ENCODE measurements around the gene ALDH3B1.
A peak's percentile ranks its signal among the peaks of the same experiment; 100 is the strongest.
"Not testable (repeated sequence)": the region's sequence is repeated elsewhere in the genome, so short reads cannot be mapped to it uniquely, and the experiment has no call there.

Gene ALDH3B1

GRCh38 chr11:68010090-68011041 lies at the start of gene ALDH3B1:
Gene ALDH3B1, plus strand, starts transcription at chr11:68010327. Its CDS starts 4,971 bp downstream, at chr11:68015298.
- DNase-seq = no peak

GRCh38 chr11:67963217-67963616 lies 46.9 kb upstream of the ALDH3B1 start:
- DNase-seq = not testable (repeated sequence)

- not testable (repeated sequence) for DNase-seq
Measured at GRCh38 chr11:67963879-67964278, 46.2 kb upstream of the ALDH3B1 start.

GRCh38 chr11:67964746-67965145 lies 45.4 kb upstream of the ALDH3B1 start:
- not testable (repeated sequence) for DNase-seq

GRCh38 chr11:67965830-67966348 lies 44.2 kb upstream of the ALDH3B1 start:
- DNase-seq = not testable (repeated sequence)

GRCh38 chr11:67974746-67975145 lies 35.4 kb upstream of the ALDH3B1 start:
- not testable (repeated sequence) for DNase-seq

- not testable (repeated sequence) for DNase-seq
Measured at GRCh38 chr11:67978766-67979418, 31.2 kb upstream of the ALDH3B1 start.

- DNase-seq = not testable (repeated sequence)
Measured at GRCh38 chr11:67981226-67981625, 28.9 kb upstream of the ALDH3B1 start.

GRCh38 chr11:67982255-67982857 lies 27.8 kb upstream of the ALDH3B1 start:
- DNase-seq = not testable (repeated sequence)

GRCh38 chr11:67983951-67984350 lies 26.2 kb upstream of the ALDH3B1 start:
- DNase-seq = no peak

- not testable (repeated sequence) for DNase-seq
Measured at GRCh38 chr11:67985302-67985701, 24.8 kb upstream of the ALDH3B1 start.

- DNase-seq = not testable (repeated sequence)
Measured at GRCh38 chr11:67990546-67991346, 19.4 kb upstream of the ALDH3B1 start.

GRCh38 chr11:67991347-67992121 lies 18.6 kb upstream of the ALDH3B1 start:
- not testable (repeated sequence) for DNase-seq

GRCh38 chr11:67993821-67994220 lies 16.3 kb upstream of the ALDH3B1 start:
- peak; percentile 35 for DNase-seq

- not testable (repeated sequence) for DNase-seq
Measured at GRCh38 chr11:67994387-67994786, 15.7 kb upstream of the ALDH3B1 start.

- not testable (repeated sequence) for DNase-seq
Measured at GRCh38 chr11:67995129-67995528, 15.0 kb upstream of the ALDH3B1 start.

- DNase-seq = not testable (repeated sequence)
Measured at GRCh38 chr11:67995579-67995978, 14.5 kb upstream of the ALDH3B1 start.

- DNase-seq = no peak
Measured at GRCh38 chr11:67996051-67996450, 14.1 kb upstream of the ALDH3B1 start.

- no peak for DNase-seq
Measured at GRCh38 chr11:67996622-67997474, 13.3 kb upstream of the ALDH3B1 start.

GRCh38 chr11:67997475-67997921 lies 12.6 kb upstream of the ALDH3B1 start:
- DNase-seq = no peak

Measured in activated CD4-positive, alpha-beta T cell treated with anti-CD3 and anti-CD28 coated beads, Interleukin-2, amount 50 U/mL, for 1 hour (primary cell).